ENCODE data around the gene CEND1. TPM values are rescaled to one million over a fixed set of nuclear protein-coding genes. Genes with fewer than 3 reads are reported as not detected.

The CEND1 gene
- polyA plus RNA-seq, 1 donor from 2014 or later: 11.8 TPM

DNA sequence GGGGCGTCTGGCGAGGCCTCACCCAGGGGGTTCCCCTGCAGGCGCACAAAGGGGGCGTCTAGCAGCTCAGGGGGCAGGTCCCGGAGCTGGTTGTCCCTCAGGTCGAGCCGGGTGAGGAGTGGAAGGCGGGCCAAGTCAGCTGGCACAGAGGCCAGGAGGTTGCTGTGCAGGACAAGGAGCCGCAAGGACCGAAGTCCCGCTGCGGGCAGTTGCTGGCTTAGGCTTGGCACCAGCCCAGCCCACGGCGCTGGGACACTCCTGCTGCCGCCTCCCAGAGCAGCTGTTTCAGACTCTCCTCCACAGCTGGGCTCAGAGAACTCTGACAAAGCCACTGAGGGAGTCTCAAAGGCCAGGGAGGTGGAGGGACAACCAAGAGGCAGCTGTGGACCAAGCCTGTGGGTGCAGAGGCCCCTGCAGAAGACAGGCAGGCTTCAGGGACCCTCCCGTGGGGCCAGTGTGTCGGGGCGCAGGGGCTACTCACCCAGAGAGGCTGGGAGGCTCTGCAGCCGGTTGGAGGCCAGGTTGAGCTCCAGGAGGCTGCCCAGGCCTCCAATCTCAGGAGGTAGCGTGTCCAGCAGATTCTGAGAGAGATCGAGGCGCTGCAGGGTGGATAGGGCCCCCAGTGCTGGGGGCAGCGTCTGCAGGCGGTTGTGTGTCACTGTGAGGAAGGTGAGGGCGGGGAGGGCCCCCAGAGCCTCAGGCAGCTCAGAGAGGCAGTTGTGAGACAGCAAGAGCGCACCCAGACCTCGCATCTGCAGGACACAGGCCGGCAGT lies 13.0 kb upstream of the CEND1 start:
- H3K4me3 ChIP-seq (ENCODE audit: low read length): no peak overlapping the region
- H3K36me3 ChIP-seq (ENCODE audit: insufficient read depth, low read length): no peaks in the 10 kb centered on the region
- no peaks in the 10 kb centered on the region for H3F3A ChIP-seq (ENCODE audit: insufficient read depth, low read length, poor library complexity, severe bottlenecking)
- H3K79me2 ChIP-seq (replicated peaks; ENCODE audit: insufficient read depth, low read length): no peaks in the 10 kb centered on the region
- no peaks in the 10 kb centered on the region for H4K20me1 ChIP-seq (ENCODE audit: insufficient read depth)
- no peaks in the 10 kb centered on the region for H3K9me2 ChIP-seq (ENCODE audit: insufficient read depth, low read length)
- H3K4me2 ChIP-seq (ENCODE audit: low read length): no peak overlapping the region
- no peak overlapping the region for H3K27ac ChIP-seq (ENCODE audit: low read length)
- no peak overlapping the region for H2AFZ ChIP-seq (ENCODE audit: low read depth, low read length)
- TF ChIP-seq, protein P1, sequence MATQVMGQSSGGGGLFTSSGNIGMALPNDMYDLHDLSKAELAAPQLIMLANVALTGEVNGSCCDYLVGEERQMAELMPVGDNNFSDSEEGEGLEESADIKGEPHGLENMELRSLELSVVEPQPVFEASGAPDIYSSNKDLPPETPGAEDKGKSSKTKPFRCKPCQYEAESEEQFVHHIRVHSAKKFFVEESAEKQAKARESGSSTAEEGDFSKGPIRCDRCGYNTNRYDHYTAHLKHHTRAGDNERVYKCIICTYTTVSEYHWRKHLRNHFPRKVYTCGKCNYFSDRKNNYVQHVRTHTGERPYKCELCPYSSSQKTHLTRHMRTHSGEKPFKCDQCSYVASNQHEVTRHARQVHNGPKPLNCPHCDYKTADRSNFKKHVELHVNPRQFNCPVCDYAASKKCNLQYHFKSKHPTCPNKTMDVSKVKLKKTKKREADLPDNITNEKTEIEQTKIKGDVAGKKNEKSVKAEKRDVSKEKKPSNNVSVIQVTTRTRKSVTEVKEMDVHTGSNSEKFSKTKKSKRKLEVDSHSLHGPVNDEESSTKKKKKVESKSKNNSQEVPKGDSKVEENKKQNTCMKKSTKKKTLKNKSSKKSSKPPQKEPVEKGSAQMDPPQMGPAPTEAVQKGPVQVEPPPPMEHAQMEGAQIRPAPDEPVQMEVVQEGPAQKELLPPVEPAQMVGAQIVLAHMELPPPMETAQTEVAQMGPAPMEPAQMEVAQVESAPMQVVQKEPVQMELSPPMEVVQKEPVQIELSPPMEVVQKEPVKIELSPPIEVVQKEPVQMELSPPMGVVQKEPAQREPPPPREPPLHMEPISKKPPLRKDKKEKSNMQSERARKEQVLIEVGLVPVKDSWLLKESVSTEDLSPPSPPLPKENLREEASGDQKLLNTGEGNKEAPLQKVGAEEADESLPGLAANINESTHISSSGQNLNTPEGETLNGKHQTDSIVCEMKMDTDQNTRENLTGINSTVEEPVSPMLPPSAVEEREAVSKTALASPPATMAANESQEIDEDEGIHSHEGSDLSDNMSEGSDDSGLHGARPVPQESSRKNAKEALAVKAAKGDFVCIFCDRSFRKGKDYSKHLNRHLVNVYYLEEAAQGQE (IDR thresholded peaks at IDR 0.05; ENCODE audit: borderline replicate concordance): no peak
- no peak for TF ChIP-seq MXI1 (conservative IDR thresholded peaks at IDR 0.05; ENCODE audit: poor library complexity, severe bottlenecking)
- no peak for TF ChIP-seq POLR2AphosphoS5 (IDR thresholded peaks at IDR 0.05)
- TF ChIP-seq EZH2 (IDR thresholded peaks at IDR 0.05; ENCODE audit: borderline replicate concordance, insufficient read depth, low read length, poor library complexity, severe bottlenecking): no peak
- no peak for TF ChIP-seq SMC3 (conservative IDR thresholded peaks at IDR 0.05; ENCODE audit: poor library complexity)
- TF ChIP-seq EP300 (conservative IDR thresholded peaks at IDR 0.05; ENCODE audit: poor library complexity, severe bottlenecking): no peak
- no peak for TF ChIP-seq RAD21 (conservative IDR thresholded peaks at IDR 0.05)
- TF ChIP-seq, protein P2, sequence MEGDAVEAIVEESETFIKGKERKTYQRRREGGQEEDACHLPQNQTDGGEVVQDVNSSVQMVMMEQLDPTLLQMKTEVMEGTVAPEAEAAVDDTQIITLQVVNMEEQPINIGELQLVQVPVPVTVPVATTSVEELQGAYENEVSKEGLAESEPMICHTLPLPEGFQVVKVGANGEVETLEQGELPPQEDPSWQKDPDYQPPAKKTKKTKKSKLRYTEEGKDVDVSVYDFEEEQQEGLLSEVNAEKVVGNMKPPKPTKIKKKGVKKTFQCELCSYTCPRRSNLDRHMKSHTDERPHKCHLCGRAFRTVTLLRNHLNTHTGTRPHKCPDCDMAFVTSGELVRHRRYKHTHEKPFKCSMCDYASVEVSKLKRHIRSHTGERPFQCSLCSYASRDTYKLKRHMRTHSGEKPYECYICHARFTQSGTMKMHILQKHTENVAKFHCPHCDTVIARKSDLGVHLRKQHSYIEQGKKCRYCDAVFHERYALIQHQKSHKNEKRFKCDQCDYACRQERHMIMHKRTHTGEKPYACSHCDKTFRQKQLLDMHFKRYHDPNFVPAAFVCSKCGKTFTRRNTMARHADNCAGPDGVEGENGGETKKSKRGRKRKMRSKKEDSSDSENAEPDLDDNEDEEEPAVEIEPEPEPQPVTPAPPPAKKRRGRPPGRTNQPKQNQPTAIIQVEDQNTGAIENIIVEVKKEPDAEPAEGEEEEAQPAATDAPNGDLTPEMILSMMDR (IDR thresholded peaks at IDR 0.05; ENCODE audit: poor library complexity, severe bottlenecking): no peak
- no peak for TF ChIP-seq TAF1 (IDR thresholded peaks at IDR 0.05; ENCODE audit: low read depth)
- H3K9ac ChIP-seq (ENCODE audit: low read length): no peak overlapping the region
- H3K9me3 ChIP-seq (ENCODE audit: low read length): no peaks in the 10 kb centered on the region
- no peaks in the 10 kb centered on the region for H3K27me3 ChIP-seq (ENCODE audit: insufficient read depth, low read depth, low read length)

DNA sequence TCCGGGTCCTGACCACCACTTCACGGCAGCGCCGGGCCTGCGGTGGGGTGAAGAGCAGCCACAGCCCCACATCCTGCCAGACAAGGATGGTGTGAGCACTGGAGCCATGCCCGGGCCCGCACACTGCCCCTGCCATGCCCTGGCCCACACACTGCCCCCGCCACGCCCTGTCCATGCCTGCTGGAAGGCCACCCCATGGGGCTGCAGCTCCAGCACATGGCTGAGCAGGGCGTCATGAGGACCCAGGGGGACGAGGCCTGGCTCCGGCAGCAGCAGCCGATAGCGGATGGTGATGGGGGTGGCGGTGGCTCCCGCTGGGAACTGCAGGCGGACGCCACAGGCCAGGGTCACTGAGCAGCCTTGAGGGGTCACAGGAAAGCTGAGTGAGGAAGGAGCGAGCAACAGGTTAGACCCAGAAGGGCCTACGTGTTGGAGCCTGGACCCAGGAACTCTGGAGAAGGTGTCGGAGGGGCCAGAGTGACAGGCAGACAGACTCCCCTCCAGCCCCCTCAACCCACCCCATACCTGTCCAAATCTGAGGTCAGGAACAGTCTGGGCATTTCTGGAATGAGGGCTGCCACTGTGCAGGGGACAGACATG lies 12.2 kb upstream of the CEND1 start:
- H3K9me2 ChIP-seq (ENCODE audit: insufficient read depth, low read length): no peaks in the 10 kb centered on the region
- H3K4me3 ChIP-seq (ENCODE audit: low read length): no peak overlapping the region
- H3K27me3 ChIP-seq (ENCODE audit: insufficient read depth, low read depth, low read length): no peaks in the 10 kb centered on the region
- TF ChIP-seq, protein P1 (IDR thresholded peaks at IDR 0.05; ENCODE audit: borderline replicate concordance): no peak
- TF ChIP-seq EP300 (conservative IDR thresholded peaks at IDR 0.05; ENCODE audit: poor library complexity, severe bottlenecking) (no peak), MXI1 (conservative IDR thresholded peaks at IDR 0.05; ENCODE audit: poor library complexity, severe bottlenecking) (no peak), TAF1 (IDR thresholded peaks at IDR 0.05; ENCODE audit: low read depth) (no peak), SMC3 (conservative IDR thresholded peaks at IDR 0.05; ENCODE audit: poor library complexity) (no peak), RAD21 (conservative IDR thresholded peaks at IDR 0.05) (no peak), EZH2 (IDR thresholded peaks at IDR 0.05; ENCODE audit: borderline replicate concordance, insufficient read depth, low read length, poor library complexity, severe bottlenecking) (no peak), POLR2AphosphoS5 (IDR thresholded peaks at IDR 0.05) (no peak)
- TF ChIP-seq, protein P2 (IDR thresholded peaks at IDR 0.05; ENCODE audit: poor library complexity, severe bottlenecking): no peak
- no peaks in the 10 kb centered on the region for H3F3A ChIP-seq (ENCODE audit: insufficient read depth, low read length, poor library complexity, severe bottlenecking)
- no peaks in the 10 kb centered on the region for H4K20me1 ChIP-seq (ENCODE audit: insufficient read depth)
- no peak overlapping the region for H3K4me2 ChIP-seq (ENCODE audit: low read length)
- H2AFZ ChIP-seq (ENCODE audit: low read depth, low read length): no peak overlapping the region
- H3K27ac ChIP-seq (ENCODE audit: low read length): no peak overlapping the region
- H3K79me2 ChIP-seq (replicated peaks; ENCODE audit: insufficient read depth, low read length): no peaks in the 10 kb centered on the region
- H3K9ac ChIP-seq (ENCODE audit: low read length): no peak overlapping the region
- no peaks in the 10 kb centered on the region for H3K36me3 ChIP-seq (ENCODE audit: insufficient read depth, low read length)
- H3K9me3 ChIP-seq (ENCODE audit: low read length): no peaks in the 10 kb centered on the region
